Measurements from ENCODE around the gene MRPL50.

The MRPL50 gene

DNA sequence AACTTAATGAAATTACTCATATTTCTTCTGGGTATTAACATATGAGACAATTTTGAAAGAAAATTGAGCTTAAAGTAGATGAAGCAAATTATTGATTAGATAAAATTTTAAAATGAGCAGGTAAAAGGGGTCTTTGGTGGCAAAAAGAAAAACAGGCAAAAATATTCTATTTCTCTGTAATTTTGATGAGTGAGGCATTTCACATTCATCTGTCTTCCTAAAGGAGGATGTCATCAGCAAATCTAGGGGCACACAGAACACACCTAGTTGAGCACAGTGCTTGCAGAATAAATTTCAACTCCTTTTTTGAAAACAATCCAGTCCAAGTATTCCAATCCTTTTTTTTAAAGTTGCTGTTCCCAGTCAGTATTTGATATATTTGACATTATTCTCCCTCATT, 16.4 kb upstream of the MRPL50 start:
- POLR2A ChIA-PET: no interaction called here
- CTCF ChIA-PET: no interaction called here
- DNase-seq (ENCODE audit: extremely low spot score): no peak
- TF ChIP-seq L3MBTL2 (conservative IDR thresholded peaks at IDR 0.05) (no peak), ELF4 (IDR thresholded peaks at IDR 0.05) (no peak), ZNF384 (IDR thresholded peaks at IDR 0.05) (no peak), CTBP1 (IDR thresholded peaks at IDR 0.05; ENCODE audit: borderline replicate concordance) (no peak), SP1 (IDR thresholded peaks at IDR 0.05) (no peak), HDGF (IDR thresholded peaks at IDR 0.05; ENCODE audit: borderline replicate concordance) (no peak), FOXA1 (IDR thresholded peaks at IDR 0.05) (no peak), FOXK2 (IDR thresholded peaks at IDR 0.05) (no peak), ARNT (IDR thresholded peaks at IDR 0.05) (no peak), TARDBP (IDR thresholded peaks at IDR 0.05) (no peak), NFRKB (IDR thresholded peaks at IDR 0.05) (no peak), LEF1 (IDR thresholded peaks at IDR 0.05; ENCODE audit: borderline replicate concordance) (no peak)
- TF ChIP-seq, protein P1, sequence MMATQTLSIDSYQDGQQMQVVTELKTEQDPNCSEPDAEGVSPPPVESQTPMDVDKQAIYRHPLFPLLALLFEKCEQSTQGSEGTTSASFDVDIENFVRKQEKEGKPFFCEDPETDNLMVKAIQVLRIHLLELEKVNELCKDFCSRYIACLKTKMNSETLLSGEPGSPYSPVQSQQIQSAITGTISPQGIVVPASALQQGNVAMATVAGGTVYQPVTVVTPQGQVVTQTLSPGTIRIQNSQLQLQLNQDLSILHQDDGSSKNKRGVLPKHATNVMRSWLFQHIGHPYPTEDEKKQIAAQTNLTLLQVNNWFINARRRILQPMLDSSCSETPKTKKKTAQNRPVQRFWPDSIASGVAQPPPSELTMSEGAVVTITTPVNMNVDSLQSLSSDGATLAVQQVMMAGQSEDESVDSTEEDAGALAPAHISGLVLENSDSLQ (IDR thresholded peaks at IDR 0.05): no peak

DNA sequence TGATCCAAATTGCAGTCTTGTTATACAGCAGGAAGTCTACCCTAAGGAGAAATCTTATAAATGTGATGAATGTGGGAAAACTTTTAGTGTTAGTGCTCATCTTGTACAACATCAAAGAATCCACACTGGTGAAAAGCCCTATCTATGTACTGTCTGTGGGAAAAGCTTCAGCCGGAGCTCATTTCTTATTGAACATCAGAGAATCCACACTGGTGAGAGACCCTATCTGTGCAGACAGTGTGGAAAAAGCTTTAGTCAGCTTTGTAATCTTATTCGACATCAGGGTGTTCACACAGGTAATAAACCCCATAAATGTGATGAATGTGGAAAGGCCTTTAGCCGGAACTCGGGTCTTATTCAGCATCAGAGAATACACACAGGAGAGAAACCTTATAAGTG, 10.7 kb upstream of the MRPL50 start:
- no peak for TF ChIP-seq FOXK2 (IDR thresholded peaks at IDR 0.05)
- TF ChIP-seq, protein P1 (IDR thresholded peaks at IDR 0.05): no peak
- no peak for DNase-seq (ENCODE audit: extremely low spot score)
- CTCF ChIA-PET: no interaction called here
- POLR2A ChIA-PET: interaction anchor here (1.8 kb wide), 1 partner anchor 11 kb away, joined by 4 read pairs; the partner anchor contains the start of genes MRPL50 and ZNF189

DNA sequence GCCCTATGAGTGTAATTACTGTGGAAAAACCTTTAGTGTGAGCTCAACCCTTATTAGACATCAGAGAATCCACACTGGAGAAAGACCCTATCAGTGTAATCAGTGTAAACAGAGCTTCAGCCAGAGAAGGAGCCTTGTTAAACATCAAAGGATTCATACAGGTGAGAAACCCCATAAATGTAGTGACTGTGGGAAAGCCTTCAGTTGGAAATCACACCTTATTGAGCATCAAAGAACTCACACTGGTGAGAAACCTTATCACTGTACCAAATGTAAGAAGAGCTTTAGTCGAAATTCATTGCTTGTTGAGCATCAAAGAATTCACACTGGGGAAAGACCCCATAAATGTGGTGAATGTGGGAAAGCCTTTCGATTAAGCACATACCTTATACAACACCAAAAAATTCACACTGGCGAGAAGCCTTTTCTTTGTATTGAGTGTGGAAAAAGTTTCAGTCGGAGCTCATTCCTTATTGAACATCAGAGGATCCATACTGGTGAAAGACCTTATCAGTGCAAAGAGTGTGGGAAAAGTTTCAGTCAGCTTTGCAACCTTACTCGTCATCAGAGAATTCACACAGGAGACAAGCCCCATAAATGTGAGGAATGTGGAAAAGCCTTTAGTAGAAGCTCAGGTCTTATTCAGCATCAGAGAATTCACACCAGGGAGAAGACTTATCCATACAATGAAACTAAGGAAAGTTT, 10.1 kb upstream of the MRPL50 start:
- DNase-seq (ENCODE audit: extremely low spot score): no peak
- CTCF ChIA-PET: no interaction called here
- TF ChIP-seq LEF1 (IDR thresholded peaks at IDR 0.05; ENCODE audit: borderline replicate concordance) (no peak), FOXA1 (IDR thresholded peaks at IDR 0.05) (no peak)
- POLR2A ChIA-PET: interaction anchor here (1.8 kb wide), 1 partner anchor 10 kb away, joined by 4 read pairs; the partner anchor contains the start of genes MRPL50 and ZNF189

DNA sequence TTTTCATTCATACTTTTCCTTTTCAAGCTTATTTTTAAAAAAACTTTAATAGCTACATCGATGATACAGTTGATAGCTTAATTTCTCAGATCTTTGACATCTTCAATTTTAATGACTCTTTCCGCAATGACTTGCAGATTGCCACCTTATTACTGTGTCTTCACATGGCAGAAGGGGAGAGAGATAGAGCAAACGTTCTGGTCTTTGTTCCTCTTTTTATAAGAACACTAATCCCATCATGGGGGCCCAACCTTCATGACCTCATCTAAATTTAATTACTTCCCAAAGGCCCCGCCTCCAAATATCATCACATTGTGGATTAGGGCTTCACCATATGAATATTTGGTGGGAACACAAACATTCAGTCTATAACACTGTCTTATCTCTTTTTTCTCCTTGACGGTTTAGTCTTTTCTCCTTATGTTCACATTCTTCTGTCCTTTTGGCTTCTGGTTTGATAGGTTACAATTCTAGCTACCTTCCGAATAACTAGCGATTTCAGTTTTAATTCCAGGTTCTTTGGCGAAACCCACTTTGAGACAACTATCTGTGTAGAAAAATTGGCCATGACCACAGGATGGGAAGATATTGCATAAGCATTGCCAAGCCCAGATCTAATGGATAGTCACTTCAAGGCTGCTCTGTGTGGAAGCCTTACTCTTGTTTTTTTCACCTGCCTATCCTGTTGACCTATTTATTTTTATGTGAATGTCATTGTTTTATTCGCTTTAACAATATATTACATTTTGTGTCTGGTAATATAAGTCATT, 5.3 kb upstream of the MRPL50 start:
- ChIA-PET POLR2A (no interaction called here), CTCF (no interaction called here)
- TF ChIP-seq SP1 (IDR thresholded peaks at IDR 0.05): no peak
- TF ChIP-seq FOXM1 (IDR thresholded peaks at IDR 0.05; ENCODE audit: borderline replicate concordance): no peak
- TF ChIP-seq, protein P1 (IDR thresholded peaks at IDR 0.05): no peak
- TF ChIP-seq ELF4 (IDR thresholded peaks at IDR 0.05): no peak
- no peak for TF ChIP-seq CTBP1 (IDR thresholded peaks at IDR 0.05; ENCODE audit: borderline replicate concordance)
- TF ChIP-seq HDGF (IDR thresholded peaks at IDR 0.05; ENCODE audit: borderline replicate concordance): no peak
- no peak for TF ChIP-seq L3MBTL2 (conservative IDR thresholded peaks at IDR 0.05)
- TF ChIP-seq LEF1 (IDR thresholded peaks at IDR 0.05; ENCODE audit: borderline replicate concordance): no peak
- TF ChIP-seq BHLHE40 (IDR thresholded peaks at IDR 0.05; ENCODE audit: borderline replicate concordance): no peak
- TF ChIP-seq NFRKB (IDR thresholded peaks at IDR 0.05): no peak
- no peak for TF ChIP-seq SUZ12 (IDR thresholded peaks at IDR 0.05)
- TF ChIP-seq TARDBP (IDR thresholded peaks at IDR 0.05): no peak
- TF ChIP-seq FOXK2 (IDR thresholded peaks at IDR 0.05): no peak
- DNase-seq (ENCODE audit: extremely low spot score): no peak

DNA sequence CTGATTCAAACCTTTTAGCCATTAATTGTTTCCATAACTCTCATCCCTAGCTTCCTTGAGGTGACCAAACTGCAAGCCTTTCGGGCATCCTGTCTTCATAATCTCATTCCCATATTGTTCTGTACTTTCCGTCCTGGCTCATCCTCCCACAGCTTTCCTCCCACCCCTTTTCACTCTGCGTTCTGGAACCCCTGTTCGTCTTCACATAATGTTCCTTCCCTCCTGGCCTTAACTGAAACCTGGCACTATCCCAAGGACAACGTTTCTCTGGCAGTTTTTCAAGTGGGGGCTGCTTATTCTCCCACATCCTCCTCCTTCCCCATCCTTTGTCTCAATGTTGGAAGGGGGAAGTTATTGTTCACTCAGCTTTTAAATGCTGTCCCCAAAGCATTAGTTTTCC, 1.7 kb upstream of the MRPL50 start:
- CTCF ChIA-PET: no interaction called here
- no peak for DNase-seq (ENCODE audit: extremely low spot score)
- POLR2A ChIA-PET: no interaction called here
- no peak for TF ChIP-seq ELF4 (IDR thresholded peaks at IDR 0.05)
- TF ChIP-seq L3MBTL2 (conservative IDR thresholded peaks at IDR 0.05): no peak
- no peak for TF ChIP-seq NFRKB (IDR thresholded peaks at IDR 0.05)
- TF ChIP-seq TARDBP (IDR thresholded peaks at IDR 0.05): no peak
- no peak for TF ChIP-seq SUZ12 (IDR thresholded peaks at IDR 0.05)
- TF ChIP-seq BHLHE40 (IDR thresholded peaks at IDR 0.05; ENCODE audit: borderline replicate concordance): no peak
- no peak for TF ChIP-seq ZNF384 (IDR thresholded peaks at IDR 0.05)
- TF ChIP-seq ARNT (IDR thresholded peaks at IDR 0.05): no peak
- TF ChIP-seq, protein P1 (IDR thresholded peaks at IDR 0.05): no peak
- no peak for TF ChIP-seq FOXK2 (IDR thresholded peaks at IDR 0.05)
- no peak for TF ChIP-seq CTBP1 (IDR thresholded peaks at IDR 0.05; ENCODE audit: borderline replicate concordance)

DNA sequence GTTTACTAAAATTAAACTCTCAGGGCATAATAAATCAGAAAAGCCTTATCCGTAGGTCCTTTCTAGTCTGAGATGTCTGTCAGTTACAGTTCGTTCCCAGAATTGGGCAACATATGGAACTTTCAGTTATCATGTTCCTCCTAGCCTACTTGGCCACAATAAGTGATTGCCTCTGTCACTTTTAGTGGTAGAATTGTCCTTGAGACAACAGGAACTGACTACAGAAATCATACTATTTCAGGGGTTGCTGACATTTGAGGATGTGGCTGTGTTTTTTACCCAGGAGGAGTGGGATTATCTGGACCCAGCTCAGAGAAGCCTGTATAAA, 1.2 kb upstream of the MRPL50 start:
- CTCF ChIA-PET: no interaction called here
- no peak for DNase-seq (ENCODE audit: extremely low spot score)
- POLR2A ChIA-PET: interaction anchor here (1.1 to 1.5 kb wide), 3 partner anchors 7 to 22 kb away, joined by 3 to 5 read pairs (median 4); no protein-coding TSS in a partner anchor
- TF ChIP-seq TARDBP (IDR thresholded peaks at IDR 0.05): no peak
- TF ChIP-seq, protein P1 (IDR thresholded peaks at IDR 0.05): 0 out of 2 replicates have a peak, but pooled peaks have one; percentile 13

Data from HEK293T (cell line).